GM10266 (cell line): ENCODE data around the gene B3GAT3.
"Not testable (repeated sequence)": the region's sequence is repeated elsewhere in the genome, so short reads cannot be mapped to it uniquely, and the experiment has no call there.

ENCODE experiments used
- DNase-seq: peaks from one replicate; pipeline ENCODE4 v3.0.0; 2012; ENCODE audit errors: extremely low spot score
- CTCF ChIP-seq: IDR thresholded peaks from 2 replicates; pipeline ENCODE4 v1.5.1; 2012; ENCODE audit warnings: mild to moderate bottlenecking, low read depth; ENCODE audit not compliant: control insufficient read depth, insufficient read depth; ENCODE audit errors: missing control alignments

B3GAT3 gene

DNA sequence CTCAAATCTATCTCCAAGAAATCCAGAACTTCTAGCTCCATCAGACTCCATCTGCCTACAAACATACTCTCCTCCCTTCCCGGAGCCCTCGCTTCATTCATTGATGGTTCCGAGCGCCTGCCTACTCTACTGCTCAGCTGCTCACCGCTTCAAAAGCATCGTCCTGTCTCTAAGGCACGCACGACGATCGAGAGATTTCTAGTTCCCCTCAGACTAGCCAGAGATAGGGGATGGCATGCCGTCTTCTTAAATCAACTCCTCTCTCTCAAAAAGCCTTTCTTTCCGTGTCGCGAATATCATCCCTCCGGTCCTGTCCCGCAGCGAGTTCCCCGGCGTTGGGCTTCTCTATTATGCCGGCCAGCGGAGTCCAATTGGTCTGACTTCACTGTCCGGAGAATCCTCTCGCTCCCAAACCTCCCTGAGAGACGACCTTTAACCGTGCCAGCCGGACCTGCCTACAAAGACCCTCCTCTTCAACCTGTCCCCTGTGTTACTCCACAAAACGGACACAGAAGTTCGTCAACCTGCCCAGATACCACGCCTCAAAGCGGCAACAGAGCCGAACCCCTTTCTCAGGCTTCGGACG is 48.7 kb downstream of the B3GAT3 start:
- TF ChIP-seq CTCF: no peak
- no peak for DNase-seq

DNA sequence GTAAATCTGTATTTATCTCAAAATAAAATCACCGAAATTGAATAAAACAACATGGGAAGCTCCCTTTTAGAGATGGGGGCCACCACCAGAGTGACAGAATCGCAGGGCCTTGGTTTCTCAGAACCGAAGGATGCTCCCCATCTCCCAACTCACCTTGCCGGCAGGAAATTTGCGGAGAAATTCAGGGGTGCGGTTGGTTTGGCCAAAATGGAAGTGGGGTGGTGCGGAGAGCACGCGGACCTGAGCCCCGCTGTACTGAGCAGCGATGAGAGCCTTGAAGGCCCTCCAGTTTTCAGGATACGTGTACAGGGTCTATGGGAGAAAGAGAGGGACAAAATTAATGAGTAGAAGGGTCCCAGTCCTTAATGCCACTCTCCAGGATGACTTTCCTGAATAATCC is 49.4 kb downstream of the B3GAT3 start:
- no peak for DNase-seq
- TF ChIP-seq CTCF: no peak

GRCh38 chr11:62571493-62571892 is 50.3 kb downstream of the B3GAT3 start:
- DNase-seq: not testable (repeated sequence)

DNA sequence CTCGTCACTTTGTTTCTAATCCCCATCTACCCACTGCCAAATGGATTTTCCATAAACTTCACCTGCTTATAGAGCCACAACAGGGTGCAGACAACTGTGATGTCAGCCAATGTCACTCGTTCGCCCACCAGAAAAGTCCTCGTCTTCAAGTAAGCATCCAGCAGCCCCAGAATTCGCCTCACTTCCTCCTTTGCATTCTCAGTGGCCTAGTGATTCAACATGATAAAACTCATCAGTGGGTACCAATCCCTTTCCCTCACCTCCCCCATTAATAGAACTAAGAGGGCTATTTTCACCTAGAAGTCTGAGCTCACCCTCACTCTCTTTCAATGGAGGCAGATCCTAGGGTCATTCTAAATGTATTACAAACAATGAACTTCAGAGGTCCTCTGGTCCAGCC is 50.9 kb downstream of the B3GAT3 start:
- not testable (repeated sequence) for DNase-seq

DNA sequence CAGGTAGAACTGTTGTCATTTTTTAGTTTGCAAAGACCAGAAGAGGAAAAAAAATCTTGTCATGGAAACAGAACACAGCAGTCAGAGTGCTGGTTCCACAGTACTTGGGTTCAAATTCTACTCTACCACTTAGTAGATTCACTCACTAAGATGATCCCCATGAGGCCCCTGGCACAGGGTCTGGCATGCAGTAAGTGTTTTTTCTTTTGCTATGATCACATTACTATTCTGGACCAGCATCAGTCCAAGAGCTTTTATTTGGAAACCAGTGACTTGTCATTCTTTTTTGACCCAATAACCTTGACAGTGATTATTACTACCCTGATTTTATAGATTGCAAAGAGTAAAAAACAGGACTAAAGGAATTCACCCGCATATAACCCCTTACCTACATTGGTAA is 52.2 kb downstream of the B3GAT3 start:
- no peak for DNase-seq

DNA sequence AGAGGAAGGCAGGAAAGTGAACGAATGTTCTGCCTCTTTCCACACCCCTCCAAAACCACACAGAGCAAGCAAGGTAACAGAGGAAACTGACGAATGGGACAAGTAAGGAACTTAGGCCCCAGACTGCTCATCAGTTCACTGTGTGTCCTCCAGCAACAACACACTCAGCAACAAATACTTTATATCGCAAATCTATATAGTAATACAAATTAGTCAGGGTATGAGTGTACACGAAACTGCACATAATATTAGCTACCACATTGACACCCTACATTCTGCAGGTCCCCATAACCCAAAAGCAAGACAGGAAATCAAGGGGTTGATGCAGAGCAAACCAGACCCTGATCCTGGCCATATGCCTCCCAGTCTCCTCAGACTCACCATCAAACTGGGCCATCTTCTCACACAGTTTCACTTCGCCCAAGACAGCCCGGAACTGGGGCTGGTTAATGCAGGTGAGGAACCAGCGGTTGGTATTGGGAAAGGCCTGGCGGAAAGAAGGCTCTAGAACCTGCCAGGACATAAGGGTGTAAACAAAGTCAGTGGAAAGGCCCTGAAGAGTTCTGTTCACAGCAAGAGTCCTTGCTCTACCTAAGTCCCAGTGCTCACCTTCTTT is 54.7 kb downstream of the B3GAT3 start:
- no peak for TF ChIP-seq CTCF
- DNase-seq: no peak

More for the DNA sequence above, 52.2 kb downstream of the B3GAT3 start:
- no peak for TF ChIP-seq CTCF

- no peak for TF ChIP-seq CTCF
- DNase-seq: no peak
Measured at GRCh38 chr11:62566247-62566646, 55.5 kb downstream of the B3GAT3 start.
